HEK293 (cell line): ENCODE data around the gene RPS6KB2.

Experiments
- CTCF ChIA-PET: fragments of 350-600 bp; formaldehyde crosslinking; extraction: SDS; loops from one replicate; lab custom pipeline; 2021; ENCODE audit warnings: antibody characterized with exemption; lab: Yijun Ruan, JAX
- POLR2A ChIA-PET: fragments of 300-600 bp; formaldehyde crosslinking; extraction: SDS; loops from one replicate; lab custom pipeline; 2020; ENCODE audit warnings: antibody characterized with exemption, inconsistent platforms; lab: Yijun Ruan, JAX
- H3K27ac ChIP-seq: fragments of 200-500 bp; sonication (Bioruptor generic); 2 replicates; pipeline ENCODE4 v1.5.1; 2014; ENCODE audit warnings: low read depth, low read length, control low read depth, inconsistent platforms; ENCODE audit errors: extremely low read depth
- H3K36me3 ChIP-seq, 2 experiments: fragments of 200-500 bp in 1 of 2; sonication (Bioruptor generic) in 1 of 2; 1 replicate in 1 of 2; 2 replicates in 1 of 2; pipeline ENCODE4 v1.5.1; 2014 to 2017; ENCODE audit warnings: inconsistent platforms in 2 of 2, low read length in 2 of 2; ENCODE audit not compliant: control insufficient read depth in 2 of 2, insufficient read depth in 1 of 2
- H3K4me1 ChIP-seq: fragments of 200-500 bp; sonication (Bioruptor generic); 2 replicates; pipeline ENCODE4 v1.5.1; 2014; ENCODE audit warnings: mild to moderate bottlenecking, low read length, inconsistent platforms; ENCODE audit not compliant: control insufficient read depth, insufficient read depth
- H3K4me3 ChIP-seq: 2 replicates; pipeline ENCODE4 v1.5.1; 2011; ENCODE audit warnings: low read depth, mild to moderate bottlenecking, control low read depth, low read length, moderate library complexity
- H3K9me3 ChIP-seq: fragments of 200-500 bp; sonication (Bioruptor generic); 2 replicates; pipeline ENCODE4 v1.5.1; 2014; ENCODE audit warnings: low read depth, low read length, inconsistent platforms; ENCODE audit not compliant: control insufficient read depth, insufficient read depth
- HIC1 ChIP-seq: fragments of 450-650 bp; formaldehyde crosslinking; IDR thresholded peaks from 2 replicates; pipeline ENCODE4 v1.5.1; 2016; ENCODE audit warnings: missing biosample characterization, missing genetic modification characterization
- KLF10 ChIP-seq: fragments of 450-650 bp; IDR thresholded peaks from 2 replicates; pipeline ENCODE4 v1.5.1; 2018; ENCODE audit warnings: missing biosample characterization, mild to moderate bottlenecking, missing genetic modification characterization
- KLF8 ChIP-seq: fragments of 450-650 bp; formaldehyde crosslinking; IDR thresholded peaks from 2 replicates; pipeline ENCODE4 v1.5.1; 2016; ENCODE audit warnings: missing biosample characterization, missing genetic modification characterization
- KLF9 ChIP-seq: fragments of 450-650 bp; formaldehyde crosslinking; IDR thresholded peaks from 2 replicates; pipeline ENCODE4 v1.5.1; 2016; ENCODE audit warnings: missing biosample characterization, missing genetic modification characterization, low read depth
- PRDM10 ChIP-seq: fragments of 450-650 bp; formaldehyde crosslinking; IDR thresholded peaks from 2 replicates; pipeline ENCODE4 v1.5.1; 2016; ENCODE audit warnings: missing biosample characterization, missing genetic modification characterization
- SALL2 ChIP-seq: fragments of 450-650 bp; formaldehyde crosslinking; IDR thresholded peaks from 2 replicates; pipeline ENCODE4 v1.5.0; 2017; ENCODE audit warnings: missing biosample characterization, mild to moderate bottlenecking, missing genetic modification characterization, borderline replicate concordance
- ZBTB1 ChIP-seq: fragments of 450-650 bp; formaldehyde crosslinking; IDR thresholded peaks from 2 replicates; pipeline ENCODE4 v1.5.1; 2016; ENCODE audit warnings: missing biosample characterization, missing genetic modification characterization
- ZBTB7A ChIP-seq: fragments of 450-650 bp; formaldehyde crosslinking; IDR thresholded peaks from 2 replicates; pipeline ENCODE4 v1.5.1; 2016; ENCODE audit warnings: low read depth, missing biosample characterization, missing genetic modification characterization
- ZNF184 ChIP-seq: fragments of 450-650 bp; IDR thresholded peaks from 2 replicates; pipeline ENCODE4 v1.5.1; 2018; ENCODE audit warnings: missing biosample characterization, mild to moderate bottlenecking, missing genetic modification characterization
- ZNF221 ChIP-seq: fragments of 450-650 bp; formaldehyde crosslinking; IDR thresholded peaks from 2 replicates; pipeline ENCODE4 v1.5.1; 2017; ENCODE audit warnings: missing biosample characterization, missing genetic modification characterization, borderline replicate concordance
- ZNF280C ChIP-seq: fragments of 450-650 bp; formaldehyde crosslinking; IDR thresholded peaks from 2 replicates; pipeline ENCODE4 v1.5.1; 2016; ENCODE audit warnings: missing biosample characterization, missing genetic modification characterization
- ZNF324 ChIP-seq: fragments of 450-650 bp; formaldehyde crosslinking; IDR thresholded peaks from 2 replicates; pipeline ENCODE4 v1.5.1; 2016; ENCODE audit warnings: missing biosample characterization, missing genetic modification characterization
- ZNF544 ChIP-seq: fragments of 450-650 bp; formaldehyde crosslinking; IDR thresholded peaks from 2 replicates; pipeline ENCODE4 v1.5.0; 2017; ENCODE audit warnings: missing biosample characterization, missing genetic modification characterization
- ZNF677 ChIP-seq: fragments of 450-650 bp; IDR thresholded peaks from 2 replicates; pipeline ENCODE4 v1.5.0; 2018; ENCODE audit warnings: missing biosample characterization, mild to moderate bottlenecking, missing genetic modification characterization, moderate library complexity

The RPS6KB2 gene

GRCh38 chr11:67435031-67435726 lies 6.9 kb downstream of the RPS6KB2 start (continued):
- TF ChIP-seq PRDM10 (tag by site-specific recombination) (no peak), HIC1 (tag by site-specific recombination) (peak; percentile 25; the same call in 1 of the 2 replicates), ZNF280C (tag by site-specific recombination) (no peak), KLF10 (tag by site-specific recombination) (peak; percentile 50), SALL2 (no peak), KLF8 (tag by site-specific recombination) (no peak), ZNF221 (tag by site-specific recombination) (no peak), KLF9 (peak; percentile 68), ZBTB7A (tag by site-specific recombination) (no peak), ZNF677 (tag by site-specific recombination) (no peak), ZNF324 (tag by site-specific recombination) (no peak)

GRCh38 chr11:67435727-67436458 lies 7.6 kb downstream of the RPS6KB2 start:
- ChIA-PET CTCF (interaction anchor here (1.2 to 1.6 kb wide), 2 partner anchors 34 kb away, joined by 5 read pairs; partner anchors contain the start of gene PPP1CA), POLR2A (interaction anchor here (0.6 to 1.3 kb wide), 4 partner anchors 15 to 34 kb away, joined by 3 to 4 read pairs (median 4); partner anchors contain the start of genes PPP1CA and TMEM134)
- no peak overlapping the region for H3K27ac ChIP-seq
- H3K36me3 ChIP-seq = peaks cover 0 to 88% of the 10 kb centered on the region in 2 experiments; a peak in 2 of 3 replicates
- no peaks in the 10 kb centered on the region for H3K4me1 ChIP-seq
- no peaks in the 10 kb centered on the region for H3K9me3 ChIP-seq
- H3K4me3 ChIP-seq = no peak overlapping the region
- TF ChIP-seq ZBTB1 (tag by site-specific recombination) (no peak), ZNF544 (no peak), ZNF184 (no peak)
